ENCODE data around the gene LINC01488. TPM values are rescaled to one million over a fixed set of nuclear protein-coding genes. Genes with fewer than 3 reads are reported as not detected.

The LINC01488 gene
- polyA plus RNA-seq, 1 experiment: not detected

- CTCF ChIA-PET: no interaction called here
- Histone ChIP-seq H3K27me3 (ENCODE audit: control insufficient read depth, insufficient read depth, low read length) (no peaks in the 10 kb centered on the region), H3K27ac (ENCODE audit: low read depth, low read length) (no peak overlapping the region), H3K4me3 (ENCODE audit: low read depth, low read length) (no peak overlapping the region), H3K9me3 (ENCODE audit: control insufficient read depth, insufficient read depth, low read length) (peaks cover 13% of the 10 kb centered on the region)
- POLR2A ChIA-PET: no interaction called here
- no peak for DNase-seq (ENCODE audit: low read depth, low spot score)
- no peak for TF ChIP-seq CTCF (IDR thresholded peaks at IDR 0.05; ENCODE audit: low read depth, low read length)
These were observed 22.7 kb downstream of the LINC01488 start for GRCh38 chr11:69504127-69504526.

GRCh38 chr11:69504576-69505335, 23.3 kb downstream of the LINC01488 start:
- peaks cover 16% of the 10 kb centered on the region for H3K9me3 ChIP-seq (ENCODE audit: control insufficient read depth, insufficient read depth, low read length)
- H3K27me3 ChIP-seq (ENCODE audit: control insufficient read depth, insufficient read depth, low read length): no peaks in the 10 kb centered on the region
- no peak for DNase-seq (ENCODE audit: low read depth, low spot score)
- H3K27ac ChIP-seq (ENCODE audit: low read depth, low read length): no peak overlapping the region
- CTCF ChIA-PET: no interaction called here
- no peak overlapping the region for H3K4me3 ChIP-seq (ENCODE audit: low read depth, low read length)
- TF ChIP-seq CTCF (IDR thresholded peaks at IDR 0.05; ENCODE audit: low read depth, low read length): no peak
- POLR2A ChIA-PET: no interaction called here

- no peak overlapping the region for H3K4me3 ChIP-seq (ENCODE audit: low read depth, low read length)
- H3K27me3 ChIP-seq (ENCODE audit: control insufficient read depth, insufficient read depth, low read length): no peaks in the 10 kb centered on the region
- POLR2A ChIA-PET: no interaction called here
- no peak overlapping the region for H3K27ac ChIP-seq (ENCODE audit: low read depth, low read length)
- DNase-seq (ENCODE audit: low read depth, low spot score): no peak
- CTCF ChIA-PET: no interaction called here
- no peak for TF ChIP-seq CTCF (IDR thresholded peaks at IDR 0.05; ENCODE audit: low read depth, low read length)
- peaks cover 12% of the 10 kb centered on the region for H3K9me3 ChIP-seq (ENCODE audit: control insufficient read depth, insufficient read depth, low read length)
These were observed 27.5 kb downstream of the LINC01488 start for GRCh38 chr11:69508974-69509373.

- no peak overlapping the region for H3K4me3 ChIP-seq (ENCODE audit: low read depth, low read length)
- H3K27ac ChIP-seq (ENCODE audit: low read depth, low read length): no peak overlapping the region
- POLR2A ChIA-PET: no interaction called here
- no peak for TF ChIP-seq CTCF (IDR thresholded peaks at IDR 0.05; ENCODE audit: low read depth, low read length)
- no peak for DNase-seq (ENCODE audit: low read depth, low spot score)
- H3K27me3 ChIP-seq (ENCODE audit: control insufficient read depth, insufficient read depth, low read length): no peaks in the 10 kb centered on the region
- CTCF ChIA-PET: no interaction called here
- peaks cover 12% of the 10 kb centered on the region for H3K9me3 ChIP-seq (ENCODE audit: control insufficient read depth, insufficient read depth, low read length)
These were observed 27.9 kb downstream of the LINC01488 start for GRCh38 chr11:69509381-69509780.

GRCh38 chr11:69509846-69510390, 28.5 kb downstream of the LINC01488 start:
- Histone ChIP-seq H3K9me3 (ENCODE audit: control insufficient read depth, insufficient read depth, low read length) (peaks cover 12% of the 10 kb centered on the region), H3K27ac (ENCODE audit: low read depth, low read length) (no peak overlapping the region), H3K27me3 (ENCODE audit: control insufficient read depth, insufficient read depth, low read length) (no peaks in the 10 kb centered on the region), H3K4me3 (ENCODE audit: low read depth, low read length) (no peak overlapping the region)
- POLR2A ChIA-PET: no interaction called here
- no peak for DNase-seq (ENCODE audit: low read depth, low spot score)
- CTCF ChIA-PET: no interaction called here
- no peak for TF ChIP-seq CTCF (IDR thresholded peaks at IDR 0.05; ENCODE audit: low read depth, low read length)

All from AG04450 (cell line).